ENCODE measurements around the gene MECP2.

- TF ChIP-seq, protein P1, sequence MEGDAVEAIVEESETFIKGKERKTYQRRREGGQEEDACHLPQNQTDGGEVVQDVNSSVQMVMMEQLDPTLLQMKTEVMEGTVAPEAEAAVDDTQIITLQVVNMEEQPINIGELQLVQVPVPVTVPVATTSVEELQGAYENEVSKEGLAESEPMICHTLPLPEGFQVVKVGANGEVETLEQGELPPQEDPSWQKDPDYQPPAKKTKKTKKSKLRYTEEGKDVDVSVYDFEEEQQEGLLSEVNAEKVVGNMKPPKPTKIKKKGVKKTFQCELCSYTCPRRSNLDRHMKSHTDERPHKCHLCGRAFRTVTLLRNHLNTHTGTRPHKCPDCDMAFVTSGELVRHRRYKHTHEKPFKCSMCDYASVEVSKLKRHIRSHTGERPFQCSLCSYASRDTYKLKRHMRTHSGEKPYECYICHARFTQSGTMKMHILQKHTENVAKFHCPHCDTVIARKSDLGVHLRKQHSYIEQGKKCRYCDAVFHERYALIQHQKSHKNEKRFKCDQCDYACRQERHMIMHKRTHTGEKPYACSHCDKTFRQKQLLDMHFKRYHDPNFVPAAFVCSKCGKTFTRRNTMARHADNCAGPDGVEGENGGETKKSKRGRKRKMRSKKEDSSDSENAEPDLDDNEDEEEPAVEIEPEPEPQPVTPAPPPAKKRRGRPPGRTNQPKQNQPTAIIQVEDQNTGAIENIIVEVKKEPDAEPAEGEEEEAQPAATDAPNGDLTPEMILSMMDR (IDR thresholded peaks at IDR 0.05), result no peak
- TF ChIP-seq POLR2A (IDR thresholded peaks at IDR 0.05), result no peak
Observed at GRCh38 chrX:154121207-154121606, 23.7 kb upstream of the MECP2 start.

Measured in lower leg skin (tissue), 3 donors.